WI38 (cell line): ENCODE measurements around the gene ANKRD33B.

ENCODE experiments used
- H3K4me3 ChIP-seq: 2 replicates; pipeline ENCODE4 v1.5.1; 2011; ENCODE audit warnings: low read depth, mild to moderate bottlenecking, control low read depth, low read length
- TF ChIP-seq, protein P1 (sequence below): IDR thresholded peaks from 2 replicates; pipeline ENCODE4 v1.5.1; 2012; ENCODE audit warnings: low read depth, mild to moderate bottlenecking, control low read depth, low read length

ANKRD33B gene

DNA sequence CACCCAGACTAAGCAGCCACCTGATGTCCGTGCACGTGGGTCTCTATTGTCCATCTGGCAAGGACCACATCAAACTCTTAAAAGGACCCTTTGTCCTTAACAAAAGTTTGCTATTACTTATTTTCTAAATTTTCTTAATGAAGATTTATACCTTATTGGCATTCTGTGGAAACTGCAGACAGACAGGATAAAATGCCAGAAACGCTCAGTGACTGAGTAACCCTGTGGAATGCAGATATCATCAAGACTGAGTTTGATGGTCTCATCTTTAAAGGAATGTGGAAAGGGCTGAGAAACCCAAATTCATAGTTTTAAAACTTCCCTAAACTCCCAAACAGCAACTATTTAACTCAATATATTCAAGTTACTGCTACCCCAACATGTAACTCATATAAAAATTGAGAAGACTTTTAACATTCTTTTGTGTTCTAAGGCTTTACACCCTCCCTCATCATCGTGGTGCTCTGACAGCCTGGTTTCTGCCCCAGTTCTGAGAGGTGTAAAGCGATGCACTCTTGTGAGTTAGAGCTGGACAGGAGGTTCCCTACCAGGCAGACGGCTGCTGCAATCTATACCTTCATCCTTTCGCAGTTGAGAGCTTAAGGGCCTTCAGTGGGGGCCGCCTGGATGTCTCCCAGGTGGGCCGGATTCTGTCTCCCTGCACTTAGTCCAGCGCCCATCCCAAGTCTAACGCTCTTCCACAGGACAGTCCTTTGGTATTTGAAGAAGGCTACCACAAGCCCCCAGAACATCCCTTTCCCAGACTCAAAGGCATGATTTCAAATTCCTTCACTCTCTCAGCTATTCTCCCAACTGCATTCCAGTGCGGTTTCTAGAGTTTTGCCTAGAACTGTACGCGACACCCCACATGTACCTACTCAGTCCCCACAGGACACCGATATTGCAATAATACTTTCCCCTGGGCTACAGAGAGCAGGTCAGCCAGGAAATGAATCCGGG, 128.2 kb downstream of the ANKRD33B start:
- peak overlapping the region; percentile 2; the same call in 1 of the 2 replicates for H3K4me3 ChIP-seq
- TF ChIP-seq, protein P1, sequence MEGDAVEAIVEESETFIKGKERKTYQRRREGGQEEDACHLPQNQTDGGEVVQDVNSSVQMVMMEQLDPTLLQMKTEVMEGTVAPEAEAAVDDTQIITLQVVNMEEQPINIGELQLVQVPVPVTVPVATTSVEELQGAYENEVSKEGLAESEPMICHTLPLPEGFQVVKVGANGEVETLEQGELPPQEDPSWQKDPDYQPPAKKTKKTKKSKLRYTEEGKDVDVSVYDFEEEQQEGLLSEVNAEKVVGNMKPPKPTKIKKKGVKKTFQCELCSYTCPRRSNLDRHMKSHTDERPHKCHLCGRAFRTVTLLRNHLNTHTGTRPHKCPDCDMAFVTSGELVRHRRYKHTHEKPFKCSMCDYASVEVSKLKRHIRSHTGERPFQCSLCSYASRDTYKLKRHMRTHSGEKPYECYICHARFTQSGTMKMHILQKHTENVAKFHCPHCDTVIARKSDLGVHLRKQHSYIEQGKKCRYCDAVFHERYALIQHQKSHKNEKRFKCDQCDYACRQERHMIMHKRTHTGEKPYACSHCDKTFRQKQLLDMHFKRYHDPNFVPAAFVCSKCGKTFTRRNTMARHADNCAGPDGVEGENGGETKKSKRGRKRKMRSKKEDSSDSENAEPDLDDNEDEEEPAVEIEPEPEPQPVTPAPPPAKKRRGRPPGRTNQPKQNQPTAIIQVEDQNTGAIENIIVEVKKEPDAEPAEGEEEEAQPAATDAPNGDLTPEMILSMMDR, result no peak

DNA sequence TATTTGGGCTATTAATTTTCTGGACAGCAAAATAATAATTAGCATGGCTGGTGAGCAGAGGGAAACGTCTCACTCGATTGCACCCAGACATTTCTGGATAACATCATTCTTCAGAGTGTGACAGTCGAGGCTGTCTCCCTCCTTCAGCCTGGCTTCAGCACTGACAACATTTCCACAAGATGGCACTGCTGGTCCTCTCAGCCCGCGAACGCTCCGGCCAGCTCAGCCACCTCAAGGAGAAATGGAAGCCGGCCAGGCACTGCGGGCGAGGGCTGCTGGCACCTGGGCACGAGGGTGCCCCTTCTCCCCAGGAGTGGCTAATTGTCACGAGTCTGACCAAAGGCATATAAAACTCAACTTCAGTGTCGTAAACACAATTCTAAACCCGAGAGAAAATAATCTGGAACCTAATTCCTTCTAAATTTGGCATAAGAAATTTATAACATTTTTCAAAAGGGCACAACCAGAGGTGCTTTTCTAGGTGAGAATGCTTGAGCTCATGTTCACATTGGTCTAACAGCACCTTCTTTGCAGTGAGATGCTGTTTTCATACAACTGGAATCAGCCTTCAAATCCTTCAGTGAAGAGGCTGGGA, 131.3 kb downstream of the ANKRD33B start:
- TF ChIP-seq, protein P1, result peak; percentile 76
- H3K4me3 ChIP-seq, result no peak overlapping the region

GRCh38 chr5:10695759-10696543, 132.1 kb downstream of the ANKRD33B start:
- TF ChIP-seq, protein P1, result no peak
- H3K4me3 ChIP-seq, result no peak overlapping the region

DNA sequence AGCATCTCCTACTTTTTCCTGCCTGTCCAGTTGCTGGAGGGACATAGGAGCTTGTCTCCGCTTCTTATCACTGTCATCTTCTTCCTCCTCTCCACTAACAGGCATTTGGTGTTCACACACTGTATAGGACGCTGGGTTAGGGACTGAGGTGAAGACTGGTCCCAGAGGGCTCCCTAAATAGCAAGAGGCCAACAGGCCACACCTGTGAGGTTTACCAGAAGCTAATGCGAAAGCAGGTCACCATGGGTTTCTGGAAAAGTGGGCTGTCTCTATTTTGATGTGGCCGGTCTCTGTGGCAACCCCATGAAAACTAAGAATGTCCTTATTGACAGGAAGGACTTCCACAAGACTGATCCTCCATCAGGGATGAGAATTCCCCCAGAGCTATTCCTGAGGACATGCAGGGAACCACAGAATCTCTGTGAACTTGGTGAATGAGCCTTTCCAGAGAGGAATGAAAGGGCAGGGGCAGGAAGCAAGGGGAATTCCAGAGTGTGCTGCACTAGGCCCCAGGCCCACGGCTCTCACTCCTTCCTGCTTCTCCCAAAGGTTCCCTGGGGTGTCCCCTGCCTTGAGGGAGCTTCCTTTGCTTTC, 135.5 kb downstream of the ANKRD33B start:
- no peak overlapping the region for H3K4me3 ChIP-seq
- TF ChIP-seq, protein P1, result no peak

GRCh38 chr5:10699987-10700386, 136.1 kb downstream of the ANKRD33B start:
- no peak overlapping the region for H3K4me3 ChIP-seq

DNA sequence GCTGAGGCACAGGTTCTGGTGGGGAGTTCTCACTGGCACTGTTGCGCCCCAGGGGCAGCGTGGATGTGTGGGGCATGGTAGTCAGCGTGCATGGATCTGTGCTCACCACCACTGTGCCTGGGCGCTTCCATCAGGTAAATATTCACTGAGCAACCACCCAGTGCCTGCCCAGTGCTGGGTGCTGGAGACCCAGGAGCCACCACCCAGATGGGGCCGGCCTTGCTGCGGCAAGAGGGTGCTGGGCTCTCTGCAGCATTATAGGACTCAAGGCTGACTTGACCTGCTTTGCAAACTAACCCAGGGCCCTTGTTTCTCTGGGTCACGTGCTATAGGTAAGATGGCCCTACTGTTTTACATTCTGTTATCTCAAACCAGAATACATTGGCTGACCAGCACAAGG, 136.6 kb downstream of the ANKRD33B start:
- TF ChIP-seq, protein P1, result no peak
- H3K4me3 ChIP-seq, result no peak overlapping the region

More at GRCh38 chr5:10699987-10700386, 136.1 kb downstream of the ANKRD33B start:
- TF ChIP-seq, protein P1, result no peak
